Astrocyte (in vitro differentiated cells and primary cell): ENCODE measurements around the gene PIK3R1.

ENCODE experiments used
- EZH2 ChIP-seq: IDR thresholded peaks from 2 replicates; pipeline ENCODE4 v1.6.1; 2012; ENCODE audit warnings: mild to moderate bottlenecking, low read length, inconsistent platforms; ENCODE audit not compliant: insufficient read depth
- TF ChIP-seq, protein P1 (sequence below): IDR thresholded peaks from 2 replicates; pipeline ENCODE4 v1.5.1; 2011; ENCODE audit warnings: low read depth, mild to moderate bottlenecking, inconsistent platforms, low read length, moderate library complexity; ENCODE audit not compliant: insufficient read depth

DNA sequence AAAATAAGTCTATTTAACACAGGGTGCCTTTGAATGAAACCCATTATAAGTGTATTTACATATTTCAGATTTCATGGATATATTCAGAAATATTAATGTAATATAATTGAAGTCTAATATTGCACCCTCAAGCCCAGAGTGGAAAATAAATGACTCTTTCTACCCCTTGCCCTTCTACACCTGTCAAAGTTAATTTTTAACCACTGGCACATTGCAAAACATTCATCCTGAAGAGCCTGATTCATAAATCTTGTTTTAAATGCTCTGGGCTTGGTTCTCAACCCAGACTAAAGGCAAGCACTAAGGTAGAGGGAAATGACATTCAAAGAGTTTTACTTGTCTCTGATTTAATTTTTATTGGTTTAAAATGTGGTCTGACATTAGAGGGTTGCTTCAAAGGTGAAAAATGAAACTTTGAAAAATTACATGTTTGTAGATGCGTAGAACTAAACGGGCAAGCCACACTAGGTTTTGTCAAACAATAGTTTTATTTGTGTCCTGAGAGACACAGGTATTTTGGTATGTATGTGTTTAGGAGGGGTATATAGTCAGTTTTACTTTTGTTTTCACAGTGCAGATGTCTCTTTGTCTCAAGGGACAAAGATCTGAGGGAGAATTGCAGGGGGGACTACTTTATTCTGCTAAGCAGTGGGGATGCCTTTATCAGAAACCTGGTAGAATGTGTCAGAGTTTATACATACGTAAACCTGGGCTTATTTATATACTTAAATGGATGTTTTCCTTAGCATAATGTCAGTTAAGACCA, 69.7 kb downstream of the PIK3R1 start:
- TF ChIP-seq, protein P1, sequence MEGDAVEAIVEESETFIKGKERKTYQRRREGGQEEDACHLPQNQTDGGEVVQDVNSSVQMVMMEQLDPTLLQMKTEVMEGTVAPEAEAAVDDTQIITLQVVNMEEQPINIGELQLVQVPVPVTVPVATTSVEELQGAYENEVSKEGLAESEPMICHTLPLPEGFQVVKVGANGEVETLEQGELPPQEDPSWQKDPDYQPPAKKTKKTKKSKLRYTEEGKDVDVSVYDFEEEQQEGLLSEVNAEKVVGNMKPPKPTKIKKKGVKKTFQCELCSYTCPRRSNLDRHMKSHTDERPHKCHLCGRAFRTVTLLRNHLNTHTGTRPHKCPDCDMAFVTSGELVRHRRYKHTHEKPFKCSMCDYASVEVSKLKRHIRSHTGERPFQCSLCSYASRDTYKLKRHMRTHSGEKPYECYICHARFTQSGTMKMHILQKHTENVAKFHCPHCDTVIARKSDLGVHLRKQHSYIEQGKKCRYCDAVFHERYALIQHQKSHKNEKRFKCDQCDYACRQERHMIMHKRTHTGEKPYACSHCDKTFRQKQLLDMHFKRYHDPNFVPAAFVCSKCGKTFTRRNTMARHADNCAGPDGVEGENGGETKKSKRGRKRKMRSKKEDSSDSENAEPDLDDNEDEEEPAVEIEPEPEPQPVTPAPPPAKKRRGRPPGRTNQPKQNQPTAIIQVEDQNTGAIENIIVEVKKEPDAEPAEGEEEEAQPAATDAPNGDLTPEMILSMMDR, result no peak
- no peak for TF ChIP-seq EZH2
